Endodermal cell (in vitro differentiated cells): ENCODE data around the gene TAS2R19. TPM values are rescaled to one million over a fixed set of nuclear protein-coding genes. Genes with fewer than 3 reads are reported as not detected.

ENCODE experiments used
- DNase-seq: peaks from one replicate; pipeline ENCODE4 v3.0.0-alpha.2; 2017
- H3K27ac ChIP-seq: 2 replicates; pipeline ENCODE4 v1.5.1; 2013; ENCODE audit warnings: mild to moderate bottlenecking, low read depth, low read length, moderate library complexity
- H3K27me3 ChIP-seq: 2 replicates; pipeline ENCODE4 v1.6.1; 2013; ENCODE audit warnings: mild to moderate bottlenecking, low read length, moderate library complexity; ENCODE audit not compliant: insufficient read depth, control insufficient read depth, poor library complexity, severe bottlenecking
- H3K36me3 ChIP-seq: 2 replicates; pipeline ENCODE4 v1.7.0; 2013; ENCODE audit warnings: mild to moderate bottlenecking, low read length, moderate library complexity; ENCODE audit not compliant: control insufficient read depth, insufficient read depth
- H3K4me1 ChIP-seq: one replicate; pipeline ENCODE4 v1.7.0; 2013; ENCODE audit warnings: low read length; ENCODE audit not compliant: control insufficient read depth, insufficient read depth
- H3K4me3 ChIP-seq: 2 replicates; pipeline ENCODE4 v1.5.1; 2013; ENCODE audit warnings: mild to moderate bottlenecking, low read length, moderate library complexity
- H3K9ac ChIP-seq: 2 replicates; pipeline ENCODE4 v1.6.1; 2013; ENCODE audit warnings: mild to moderate bottlenecking, low read length, moderate library complexity; ENCODE audit not compliant: poor library complexity, severe bottlenecking; ENCODE audit errors: extremely low read depth
- H3K9me3 ChIP-seq: 2 replicates; pipeline ENCODE4 v1.6.1; 2013; ENCODE audit warnings: mild to moderate bottlenecking, low read length, moderate library complexity; ENCODE audit not compliant: control insufficient read depth
- H3K27ac Mint-ChIP-seq: 2 replicates; pipeline ENCODE4 v1.8.0; 2020; ENCODE audit warnings: mixed read lengths
- H3K27me3 Mint-ChIP-seq: 2 replicates; pipeline ENCODE4 v1.8.0; 2021; ENCODE audit warnings: mild to moderate bottlenecking, mixed read lengths; ENCODE audit not compliant: insufficient read depth
- H3K36me3 Mint-ChIP-seq: 2 replicates; pipeline ENCODE4 v1.8.0; 2020; ENCODE audit warnings: low read depth, mixed read lengths
- H3K4me1 Mint-ChIP-seq: 2 replicates; pipeline ENCODE4 v1.8.0; 2020; ENCODE audit warnings: mixed read lengths
- H3K4me3 Mint-ChIP-seq: 2 replicates; pipeline ENCODE4 v1.8.0; 2020; ENCODE audit warnings: mild to moderate bottlenecking, moderate library complexity, mixed read lengths
- H3K9me3 Mint-ChIP-seq: 2 replicates; pipeline ENCODE4 v1.8.0; 2020; ENCODE audit warnings: mild to moderate bottlenecking, mixed read lengths
- WGBS, 2 experiments: methylation state at CpG; one replicate each; pipeline versions ENCODE4 v1.1.5 to v1.1.7; 2013; ENCODE audit warnings: missing lambda C conversion rate in 2 of 2, mixed read lengths in 1 of 2; ENCODE audit not compliant: insufficient coverage in 1 of 2, insufficient read length in 1 of 2; 5-methylcytosine and 5-hydroxymethylcytosine counted together
- total RNA-seq, 2 donors: library from RNA; stranded (reverse); fragmentation: NEBNext Ultra II Directional in 1 of 2; extraction: Animal tissue kit (Norgen Biotek cat#: 25700) in 1 of 2; gene quantifications; 2 replicates in 1 of 2; 3 replicates in 1 of 2; pipeline ENCODE4 v1.2.1, GENCODE V29; 2021
- TF ChIP-seq, protein P1 (sequence below): fragments of 200-600 bp; sonication (generic); conservative IDR thresholded peaks from 2 replicates; pipeline ENCODE4 v1.5.0; 2021; ENCODE audit warnings: antibody characterized with exemption, mild to moderate bottlenecking

The TAS2R19 gene
- total RNA-seq, 2 donors from 2014 or later: 3.1 to 11.3 TPM

DNA sequence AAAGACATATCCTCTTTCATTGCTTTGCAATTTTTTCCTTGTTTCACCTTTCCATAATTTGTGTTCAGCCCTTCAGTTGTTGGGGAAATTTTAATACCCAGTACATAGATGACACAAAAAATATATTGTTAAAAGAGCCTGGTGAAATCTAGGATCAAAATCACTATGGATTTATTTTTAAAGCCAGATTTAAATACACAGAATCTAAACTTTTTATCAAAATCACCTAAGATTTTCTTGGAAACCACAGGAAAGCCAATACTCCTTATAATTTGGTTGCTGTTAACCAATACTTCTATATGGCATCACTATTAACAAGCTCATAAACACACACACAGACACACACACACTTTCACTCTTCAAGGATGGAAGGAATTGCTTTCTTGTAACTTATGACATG is 24.2 kb downstream of the TAS2R19 start, which contains the start of gene TAS2R20:
Gene TAS2R20, minus strand, starts transcription at position 101 of the 400 bp plus-strand sequence. CDS start 429 bp downstream, outside the sequence.
- Mint-ChIP-seq H3K27ac (peak within 1 kb of the TSS; percentile 9), H3K36me3 (peaks cover 25% of the 10 kb centered on the region), H3K27me3 (no peaks in the 10 kb centered on the region), H3K4me3 (no peak within 1 kb of the TSS), H3K4me1 (peaks cover 1% of the 10 kb centered on the region), H3K9me3 (peaks cover 5% of the 10 kb centered on the region)
- Histone ChIP-seq H3K27ac (no peak within 1 kb of the TSS), H3K36me3 (peaks cover 6% of the 10 kb centered on the region), H3K4me3 (no peak within 1 kb of the TSS), H3K9ac (no peak within 1 kb of the TSS), H3K4me1 (no peaks in the 10 kb centered on the region), H3K9me3 (peaks cover 15% of the 10 kb centered on the region), H3K27me3 (no peaks in the 10 kb centered on the region)
- no peak for DNase-seq
- TF ChIP-seq, protein P1, sequence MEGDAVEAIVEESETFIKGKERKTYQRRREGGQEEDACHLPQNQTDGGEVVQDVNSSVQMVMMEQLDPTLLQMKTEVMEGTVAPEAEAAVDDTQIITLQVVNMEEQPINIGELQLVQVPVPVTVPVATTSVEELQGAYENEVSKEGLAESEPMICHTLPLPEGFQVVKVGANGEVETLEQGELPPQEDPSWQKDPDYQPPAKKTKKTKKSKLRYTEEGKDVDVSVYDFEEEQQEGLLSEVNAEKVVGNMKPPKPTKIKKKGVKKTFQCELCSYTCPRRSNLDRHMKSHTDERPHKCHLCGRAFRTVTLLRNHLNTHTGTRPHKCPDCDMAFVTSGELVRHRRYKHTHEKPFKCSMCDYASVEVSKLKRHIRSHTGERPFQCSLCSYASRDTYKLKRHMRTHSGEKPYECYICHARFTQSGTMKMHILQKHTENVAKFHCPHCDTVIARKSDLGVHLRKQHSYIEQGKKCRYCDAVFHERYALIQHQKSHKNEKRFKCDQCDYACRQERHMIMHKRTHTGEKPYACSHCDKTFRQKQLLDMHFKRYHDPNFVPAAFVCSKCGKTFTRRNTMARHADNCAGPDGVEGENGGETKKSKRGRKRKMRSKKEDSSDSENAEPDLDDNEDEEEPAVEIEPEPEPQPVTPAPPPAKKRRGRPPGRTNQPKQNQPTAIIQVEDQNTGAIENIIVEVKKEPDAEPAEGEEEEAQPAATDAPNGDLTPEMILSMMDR: no peak

DNA sequence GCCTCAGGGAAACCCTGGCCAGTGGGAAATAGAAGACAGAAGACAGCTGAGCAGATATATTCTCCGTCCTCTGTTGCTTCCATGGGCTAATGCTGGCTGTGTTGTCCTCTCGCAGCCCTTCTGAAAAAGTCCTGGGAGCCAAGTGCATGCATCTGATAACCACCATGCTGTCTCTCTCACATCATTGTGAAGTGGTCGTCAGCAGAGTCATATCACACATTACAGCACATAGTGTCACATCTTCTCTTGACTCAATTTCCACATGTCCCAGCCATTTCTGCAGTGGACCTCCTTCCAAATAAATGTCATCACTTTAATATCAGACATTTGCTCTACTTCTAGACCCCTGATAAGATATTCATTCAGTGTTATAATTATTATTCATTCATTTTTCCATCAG is 28.1 kb downstream of the TAS2R19 start:
- no peaks in the 10 kb centered on the region for H3K27me3 ChIP-seq
- no peak overlapping the region for H3K9ac ChIP-seq
- peaks cover 1% of the 10 kb centered on the region for H3K4me1 Mint-ChIP-seq
- no peaks in the 10 kb centered on the region for H3K27me3 Mint-ChIP-seq
- no peaks in the 10 kb centered on the region for H3K4me1 ChIP-seq
- 93 to 98% methylated on average over 3 of the region's 3 CpGs for WGBS, 2 experiments
- H3K27ac ChIP-seq: no peak overlapping the region
- DNase-seq: no peak
- H3K9me3 ChIP-seq: peaks cover 10% of the 10 kb centered on the region
- H3K4me3 ChIP-seq: no peak overlapping the region
- H3K9me3 Mint-ChIP-seq: peaks cover 6% of the 10 kb centered on the region
- H3K4me3 Mint-ChIP-seq: no peak overlapping the region
- TF ChIP-seq, protein P1: no peak
- no peak overlapping the region for H3K27ac Mint-ChIP-seq
- peaks cover 38% of the 10 kb centered on the region for H3K36me3 Mint-ChIP-seq
- H3K36me3 ChIP-seq: peaks cover 12% of the 10 kb centered on the region

- TF ChIP-seq, protein P1: no peak
- peaks cover 30% of the 10 kb centered on the region for H3K36me3 Mint-ChIP-seq
- Histone ChIP-seq H3K9me3 (peaks cover 10% of the 10 kb centered on the region), H3K4me1 (no peaks in the 10 kb centered on the region), H3K4me3 (no peak overlapping the region), H3K27me3 (no peaks in the 10 kb centered on the region), H3K27ac (no peak overlapping the region), H3K9ac (no peak overlapping the region), H3K36me3 (peaks cover 6% of the 10 kb centered on the region)
- no peaks in the 10 kb centered on the region for H3K27me3 Mint-ChIP-seq
- H3K9me3 Mint-ChIP-seq: peaks cover 6% of the 10 kb centered on the region
- no peak overlapping the region for H3K4me3 Mint-ChIP-seq
- H3K27ac Mint-ChIP-seq: no peak overlapping the region
- DNase-seq: no peak
- H3K4me1 Mint-ChIP-seq: peaks cover 4% of the 10 kb centered on the region
- WGBS, 2 experiments: 100% methylated on average over 1 to 2 of the region's 2 CpGs
Measured at GRCh38 chr12:10989107-10989506, 33.3 kb downstream of the TAS2R19 start.
